Dermis blood vessel endothelial cell (primary cell): Measurements from ENCODE around the gene WAPL. TPM values are rescaled to one million over a fixed set of nuclear protein-coding genes. Genes with fewer than 3 reads are reported as not detected.

Source experiments
- DNase-seq: peaks from one replicate; pipeline ENCODE4 v3.0.0; 2010
- total RNA-seq: library from RNA; depleted of rRNA; stranded (reverse); fragments of >200 nt; gene quantifications from 2 replicates; pipeline ENCODE4 v1.2.3, GENCODE V29; 2014

WAPL gene
- total RNA-seq, 1 donor from 2014 or later = 46.5 TPM

- DNase-seq = no peak
Measured at GRCh38 chr10:86461963-86462804, 59.4 kb downstream of the WAPL start.

GRCh38 chr10:86451604-86451960 lies 70.0 kb downstream of the WAPL start:
- no peak for DNase-seq

- DNase-seq = no peak
Measured at GRCh38 chr10:86450806-86451603, 70.6 kb downstream of the WAPL start.

- DNase-seq = no peak
Measured at GRCh38 chr10:86449926-86450558, 71.5 kb downstream of the WAPL start.

DNA sequence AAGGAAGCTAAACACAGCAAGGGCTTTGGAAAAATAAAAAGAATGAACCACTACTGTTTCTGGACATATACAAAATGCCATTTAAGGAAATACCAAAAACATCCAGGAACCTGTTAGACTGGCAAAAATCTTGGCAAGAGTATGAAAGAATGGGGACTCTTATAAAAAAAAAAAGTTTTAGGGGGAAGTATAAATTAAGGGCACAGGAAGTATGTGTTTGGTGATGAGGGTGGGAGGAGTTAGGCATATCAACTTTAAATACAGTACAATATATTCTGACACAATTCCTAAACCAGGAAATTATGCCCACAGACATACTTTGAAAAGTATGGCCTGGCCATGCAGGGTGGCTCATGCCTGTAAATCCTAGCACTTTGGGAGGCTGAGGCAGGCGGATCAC lies 74.2 kb downstream of the WAPL start:
- no peak for DNase-seq

GRCh38 chr10:86446987-86447386 lies 74.6 kb downstream of the WAPL start:
- no peak for DNase-seq

GRCh38 chr10:86446440-86446839 lies 75.2 kb downstream of the WAPL start:
- no peak for DNase-seq

GRCh38 chr10:86443936-86444335 lies 77.7 kb downstream of the WAPL start:
- DNase-seq = no peak

DNA sequence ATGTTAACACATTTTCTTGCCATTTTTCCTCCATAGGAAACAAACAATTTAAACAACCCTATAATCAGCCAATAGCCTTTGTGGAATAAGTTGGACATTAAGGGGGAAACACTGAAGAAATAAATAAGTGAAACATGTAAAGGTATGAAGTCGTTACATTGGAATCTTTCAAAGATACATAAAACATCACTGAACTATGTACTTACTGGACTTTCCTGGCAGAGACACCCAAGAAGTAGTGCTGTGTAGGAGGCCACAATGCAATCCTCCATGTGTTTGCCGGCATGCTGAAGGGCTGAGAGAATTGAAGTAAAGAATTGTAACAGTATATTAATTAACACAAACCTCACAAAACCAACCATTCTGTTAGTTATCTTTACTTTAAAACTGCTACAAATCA lies 78.5 kb downstream of the WAPL start:
- no peak for DNase-seq

DNA sequence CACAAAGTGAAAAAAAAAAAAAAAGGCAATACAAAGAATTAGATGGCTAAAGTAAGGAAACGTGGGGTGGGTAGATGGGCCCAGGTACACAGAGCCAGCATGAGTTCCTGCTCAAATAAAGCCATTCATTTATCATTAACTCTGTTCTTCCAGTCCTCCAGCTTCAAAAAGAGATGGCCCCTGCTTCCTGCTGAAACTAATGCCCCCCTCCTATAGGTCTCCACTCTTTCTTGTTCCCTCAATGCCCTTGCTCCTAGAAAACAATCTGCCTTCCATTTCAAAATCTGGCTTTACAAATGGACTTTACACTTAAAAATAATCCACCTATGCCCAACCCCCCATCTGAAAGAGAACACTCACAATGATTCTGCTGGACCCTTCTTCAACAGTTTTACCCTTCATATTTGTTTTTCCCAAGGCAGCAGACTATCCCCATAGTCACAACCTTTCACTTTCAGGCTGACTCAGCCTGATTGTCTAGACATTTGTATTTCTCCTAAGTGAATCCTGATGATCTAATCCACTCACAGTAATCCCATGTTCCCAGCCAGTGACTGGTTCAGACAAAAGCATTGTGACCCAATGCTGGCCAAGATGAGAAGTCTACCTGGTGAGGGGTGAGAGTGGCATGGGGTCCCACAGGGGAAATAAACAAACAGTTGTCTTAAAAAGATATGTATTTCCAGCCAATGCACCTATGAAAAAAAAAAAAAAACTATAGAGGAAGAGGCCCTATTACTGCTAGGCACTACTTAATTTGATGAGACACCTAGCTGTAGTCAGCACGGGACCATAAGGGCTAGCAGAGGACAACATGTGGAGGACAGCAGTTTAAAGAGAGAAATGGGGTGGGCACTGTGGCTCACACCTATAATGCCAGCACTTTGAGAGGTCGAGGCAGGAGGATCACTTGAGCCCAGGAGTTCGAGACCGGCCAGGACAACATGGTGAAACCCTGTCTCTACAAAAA lies 80.4 kb downstream of the WAPL start:
- peak; percentile 59 for DNase-seq

GRCh38 chr10:86439544-86439943 lies 82.0 kb downstream of the WAPL start:
- peak; percentile 32 for DNase-seq

GRCh38 chr10:86438091-86438749 lies 83.4 kb downstream of the WAPL start:
- DNase-seq = no peak

DNA sequence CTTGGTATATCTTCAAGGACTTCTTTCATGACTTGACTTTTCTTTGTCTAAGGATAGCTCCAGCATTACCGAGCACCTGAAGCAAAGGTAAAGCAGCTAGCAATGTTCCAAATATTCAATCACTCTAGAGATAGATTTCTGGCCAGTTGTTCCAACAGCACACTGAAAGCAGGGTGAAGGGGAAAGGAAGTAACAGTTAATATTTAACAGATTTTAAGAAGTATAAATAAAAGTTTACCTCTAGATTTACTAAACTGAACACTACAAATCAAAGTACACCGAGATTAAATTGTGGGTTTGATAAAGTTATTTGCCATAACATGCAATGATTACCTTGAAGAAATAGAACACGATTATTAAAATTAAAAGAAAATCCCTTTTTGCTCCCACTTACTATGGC lies 84.1 kb downstream of the WAPL start:
- DNase-seq = no peak

GRCh38 chr10:86436963-86437362 lies 84.6 kb downstream of the WAPL start:
- DNase-seq = no peak

GRCh38 chr10:86434656-86435055 lies 86.9 kb downstream of the WAPL start:
- DNase-seq = no peak

DNA sequence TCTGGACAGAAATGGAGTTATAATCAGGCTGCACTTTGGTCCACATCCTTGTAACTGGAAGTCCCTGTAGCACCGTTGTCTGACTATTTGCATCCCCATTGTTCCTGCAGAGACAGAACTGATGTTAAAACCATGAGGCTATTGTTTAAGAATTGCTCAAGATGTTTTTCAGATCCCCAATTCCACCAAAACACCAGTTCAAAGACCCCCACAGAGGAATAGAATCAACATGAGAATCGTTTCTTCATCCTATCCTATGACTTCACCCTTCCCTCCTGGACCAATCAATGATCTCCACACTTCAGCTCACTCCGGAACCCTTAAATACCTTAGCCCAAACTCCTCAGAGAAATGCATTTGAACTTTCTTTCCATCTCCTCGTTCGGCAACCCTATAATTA lies 97.9 kb downstream of the WAPL start:
- DNase-seq = no peak

DNA sequence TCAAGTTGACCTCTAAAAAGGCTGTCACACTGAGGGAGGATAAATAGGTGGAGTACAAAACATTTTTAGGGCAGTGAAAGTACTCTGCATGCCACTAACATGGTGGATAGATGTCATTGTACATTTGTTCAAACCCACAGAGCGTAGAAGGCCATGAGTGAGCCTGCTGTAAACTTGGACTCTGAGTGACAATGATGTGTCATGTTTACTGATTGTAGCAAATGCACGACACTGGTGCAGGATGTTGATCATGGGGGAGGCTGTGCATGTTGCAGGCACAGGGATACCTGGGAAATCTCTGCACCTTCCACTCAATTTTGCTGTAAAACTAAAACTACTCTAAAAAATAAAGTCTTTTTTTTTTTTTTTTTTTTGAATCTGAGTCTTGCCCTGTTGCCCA lies 102.5 kb downstream of the WAPL start:
- no peak for DNase-seq

GRCh38 chr10:86415583-86415982 lies 106.0 kb downstream of the WAPL start:
- DNase-seq = no peak

DNA sequence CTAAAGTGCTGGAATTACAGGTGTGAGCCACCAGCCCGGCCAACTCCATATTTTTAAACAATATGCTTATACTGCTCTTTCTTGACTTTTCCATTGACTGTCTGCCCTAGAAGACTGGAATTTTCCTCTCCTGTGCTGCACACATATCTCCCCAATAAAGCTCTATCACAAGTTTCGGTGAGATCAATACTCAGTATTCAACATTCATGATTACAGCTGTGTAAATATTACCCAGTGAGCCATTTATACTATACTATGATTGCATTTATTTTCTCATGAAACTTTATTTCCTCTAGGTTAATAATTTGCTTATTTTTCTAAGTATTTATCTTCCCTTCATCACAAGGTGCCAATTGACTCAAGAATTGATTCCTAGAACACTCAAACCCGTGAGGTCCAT lies 106.5 kb downstream of the WAPL start:
- no peak for DNase-seq

GRCh38 chr10:86413046-86413728 lies 108.4 kb downstream of the WAPL start:
- DNase-seq = no peak
